ENCODE data around the gene CCR2. TPM values are rescaled to one million over a fixed set of nuclear protein-coding genes. Genes with fewer than 3 reads are reported as not detected.
"Not testable (repeated sequence)": the region's sequence is repeated elsewhere in the genome, so short reads cannot be mapped to it uniquely, and the experiment has no call there.

Gene CCR2
- polyA plus RNA-seq, 1 donor from 2014 or later = not detected

DNA sequence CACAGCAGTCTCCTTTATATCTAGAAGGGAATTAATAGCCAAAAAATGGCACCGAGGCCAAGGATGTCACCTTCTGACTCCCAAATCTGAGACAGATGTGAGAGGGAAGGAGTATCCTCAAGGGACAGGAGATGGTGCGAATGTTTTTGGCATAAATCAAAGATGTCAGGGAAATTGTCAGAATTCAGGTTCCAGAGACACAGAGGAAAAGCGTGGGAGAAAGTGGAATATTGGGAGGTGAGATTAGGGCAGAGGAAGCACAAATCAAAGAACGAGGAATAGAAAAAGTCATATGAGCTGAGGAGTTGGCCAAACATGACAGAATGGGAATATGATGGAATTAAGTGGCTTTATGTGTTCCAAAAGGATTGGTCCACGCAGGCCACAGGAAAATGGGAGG, 46.9 kb downstream of the CCR2 start:
- Histone ChIP-seq H3F3A (ENCODE audit: insufficient read depth, low read length, poor library complexity, severe bottlenecking) (no peaks in the 10 kb centered on the region), H3K79me2 (replicated peaks; ENCODE audit: insufficient read depth, low read length) (no peaks in the 10 kb centered on the region), H3K4me2 (ENCODE audit: low read length) (no peak overlapping the region), H3K9ac (ENCODE audit: low read length) (no peak overlapping the region), H3K27ac (ENCODE audit: low read length) (no peak overlapping the region), H3K9me2 (ENCODE audit: insufficient read depth, low read length) (no peaks in the 10 kb centered on the region), H4K20me1 (ENCODE audit: insufficient read depth) (no peaks in the 10 kb centered on the region), H3K36me3 (ENCODE audit: insufficient read depth, low read length) (no peaks in the 10 kb centered on the region), H3K27me3 (ENCODE audit: insufficient read depth, low read depth, low read length) (no peaks in the 10 kb centered on the region), H3K9me3 (ENCODE audit: low read length) (no peaks in the 10 kb centered on the region), H3K4me3 (ENCODE audit: low read length) (no peak overlapping the region), H2AFZ (ENCODE audit: low read depth, low read length) (no peak overlapping the region)
- no peak for TF ChIP-seq RAD21 (conservative IDR thresholded peaks at IDR 0.05)
- TF ChIP-seq, protein P1, sequence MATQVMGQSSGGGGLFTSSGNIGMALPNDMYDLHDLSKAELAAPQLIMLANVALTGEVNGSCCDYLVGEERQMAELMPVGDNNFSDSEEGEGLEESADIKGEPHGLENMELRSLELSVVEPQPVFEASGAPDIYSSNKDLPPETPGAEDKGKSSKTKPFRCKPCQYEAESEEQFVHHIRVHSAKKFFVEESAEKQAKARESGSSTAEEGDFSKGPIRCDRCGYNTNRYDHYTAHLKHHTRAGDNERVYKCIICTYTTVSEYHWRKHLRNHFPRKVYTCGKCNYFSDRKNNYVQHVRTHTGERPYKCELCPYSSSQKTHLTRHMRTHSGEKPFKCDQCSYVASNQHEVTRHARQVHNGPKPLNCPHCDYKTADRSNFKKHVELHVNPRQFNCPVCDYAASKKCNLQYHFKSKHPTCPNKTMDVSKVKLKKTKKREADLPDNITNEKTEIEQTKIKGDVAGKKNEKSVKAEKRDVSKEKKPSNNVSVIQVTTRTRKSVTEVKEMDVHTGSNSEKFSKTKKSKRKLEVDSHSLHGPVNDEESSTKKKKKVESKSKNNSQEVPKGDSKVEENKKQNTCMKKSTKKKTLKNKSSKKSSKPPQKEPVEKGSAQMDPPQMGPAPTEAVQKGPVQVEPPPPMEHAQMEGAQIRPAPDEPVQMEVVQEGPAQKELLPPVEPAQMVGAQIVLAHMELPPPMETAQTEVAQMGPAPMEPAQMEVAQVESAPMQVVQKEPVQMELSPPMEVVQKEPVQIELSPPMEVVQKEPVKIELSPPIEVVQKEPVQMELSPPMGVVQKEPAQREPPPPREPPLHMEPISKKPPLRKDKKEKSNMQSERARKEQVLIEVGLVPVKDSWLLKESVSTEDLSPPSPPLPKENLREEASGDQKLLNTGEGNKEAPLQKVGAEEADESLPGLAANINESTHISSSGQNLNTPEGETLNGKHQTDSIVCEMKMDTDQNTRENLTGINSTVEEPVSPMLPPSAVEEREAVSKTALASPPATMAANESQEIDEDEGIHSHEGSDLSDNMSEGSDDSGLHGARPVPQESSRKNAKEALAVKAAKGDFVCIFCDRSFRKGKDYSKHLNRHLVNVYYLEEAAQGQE (IDR thresholded peaks at IDR 0.05; ENCODE audit: borderline replicate concordance) = no peak
- TF ChIP-seq TAF1 (IDR thresholded peaks at IDR 0.05; ENCODE audit: low read depth) = no peak

DNA sequence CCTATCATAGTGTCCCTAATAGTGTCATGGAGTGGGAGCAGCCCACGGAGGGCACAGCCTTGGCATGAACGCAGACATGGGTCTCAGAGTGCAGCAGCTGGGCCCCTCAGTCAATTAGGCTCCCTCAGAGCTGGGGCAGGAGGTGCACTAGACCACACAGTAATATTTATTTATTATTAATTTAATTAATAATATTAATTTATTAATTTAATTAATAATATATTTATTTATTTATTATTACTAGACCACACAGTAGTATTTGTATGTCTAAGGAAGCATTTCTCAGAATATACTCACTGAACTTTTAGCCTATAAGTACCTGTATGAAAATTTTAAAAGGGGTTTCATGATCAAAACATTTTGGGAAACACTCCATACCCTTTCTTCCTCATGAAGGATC, 47.7 kb downstream of the CCR2 start:
- Histone ChIP-seq H2AFZ (ENCODE audit: low read depth, low read length) (no peak overlapping the region), H3F3A (ENCODE audit: insufficient read depth, low read length, poor library complexity, severe bottlenecking) (no peaks in the 10 kb centered on the region), H3K9ac (ENCODE audit: low read length) (no peak overlapping the region), H3K4me2 (ENCODE audit: low read length) (no peak overlapping the region), H3K27ac (ENCODE audit: low read length) (no peak overlapping the region), H3K9me3 (ENCODE audit: low read length) (no peaks in the 10 kb centered on the region), H3K4me3 (ENCODE audit: low read length) (no peak overlapping the region), H4K20me1 (ENCODE audit: insufficient read depth) (no peaks in the 10 kb centered on the region), H3K36me3 (ENCODE audit: insufficient read depth, low read length) (no peaks in the 10 kb centered on the region), H3K27me3 (ENCODE audit: insufficient read depth, low read depth, low read length) (no peaks in the 10 kb centered on the region), H3K79me2 (replicated peaks; ENCODE audit: insufficient read depth, low read length) (no peaks in the 10 kb centered on the region), H3K9me2 (ENCODE audit: insufficient read depth, low read length) (no peaks in the 10 kb centered on the region)
- TF ChIP-seq RAD21 (conservative IDR thresholded peaks at IDR 0.05) (no peak), EP300 (conservative IDR thresholded peaks at IDR 0.05; ENCODE audit: poor library complexity, severe bottlenecking) (no peak), EZH2 (IDR thresholded peaks at IDR 0.05; ENCODE audit: borderline replicate concordance, insufficient read depth, low read length, poor library complexity, severe bottlenecking) (no peak), POLR2AphosphoS5 (IDR thresholded peaks at IDR 0.05) (no peak), CTCF (IDR thresholded peaks at IDR 0.05; ENCODE audit: poor library complexity, severe bottlenecking) (no peak), TAF1 (IDR thresholded peaks at IDR 0.05; ENCODE audit: low read depth) (no peak), MXI1 (conservative IDR thresholded peaks at IDR 0.05; ENCODE audit: poor library complexity, severe bottlenecking) (no peak), SMC3 (conservative IDR thresholded peaks at IDR 0.05; ENCODE audit: poor library complexity) (no peak)
- TF ChIP-seq, protein P1 (IDR thresholded peaks at IDR 0.05; ENCODE audit: borderline replicate concordance) = no peak

- not testable (repeated sequence) for H3K4me2 ChIP-seq (ENCODE audit: low read length); H2AFZ ChIP-seq (ENCODE audit: low read depth, low read length); H3K27me3 ChIP-seq (ENCODE audit: insufficient read depth, low read depth, low read length); H3K4me3 ChIP-seq (ENCODE audit: low read length); H4K20me1 ChIP-seq (ENCODE audit: insufficient read depth); H3K9me3 ChIP-seq (ENCODE audit: low read length); H3K9me2 ChIP-seq (ENCODE audit: insufficient read depth, low read length); H3K9ac ChIP-seq (ENCODE audit: low read length); H3F3A ChIP-seq (ENCODE audit: insufficient read depth, low read length, poor library complexity, severe bottlenecking); H3K36me3 ChIP-seq (ENCODE audit: insufficient read depth, low read length); H3K27ac ChIP-seq (ENCODE audit: low read length); H3K79me2 ChIP-seq (replicated peaks; ENCODE audit: insufficient read depth, low read length)
These were observed 49.0 kb downstream of the CCR2 start for GRCh38 chr3:46402902-46403301.

Data from neural cell (in vitro differentiated cells).